Progenitor cell of endocrine pancreas (in vitro differentiated cells): ENCODE measurements around the gene SUGCT. TPM values are rescaled to one million over a fixed set of nuclear protein-coding genes. Genes with fewer than 3 reads are reported as not detected.

Source experiments
- DNase-seq: peaks from one replicate; pipeline ENCODE4 v3.0.0; 2021; ENCODE audit warnings: low spot score; ENCODE audit not compliant: unreplicated experiment
- H3K27ac Mint-ChIP-seq: 2 replicates; pipeline ENCODE4 v1.8.0; 2021; ENCODE audit warnings: mild to moderate bottlenecking, moderate library complexity, mixed read lengths
- H3K27me3 Mint-ChIP-seq: 2 replicates; pipeline ENCODE4 v1.8.0; 2021; ENCODE audit warnings: mixed read lengths
- H3K36me3 Mint-ChIP-seq: 2 replicates; pipeline ENCODE4 v1.8.0; 2022; ENCODE audit warnings: mixed read lengths; ENCODE audit not compliant: insufficient read depth
- H3K4me1 Mint-ChIP-seq: 2 replicates; pipeline ENCODE4 v1.8.0; 2021; ENCODE audit warnings: low read depth, mixed read lengths
- H3K4me3 Mint-ChIP-seq: 2 replicates; pipeline ENCODE4 v1.8.0; 2021; ENCODE audit warnings: low read depth, mild to moderate bottlenecking, moderate library complexity, mixed read lengths
- H3K9me3 Mint-ChIP-seq: 2 replicates; pipeline ENCODE4 v1.8.0; 2021; ENCODE audit warnings: low read depth, mixed read lengths
- CTCF ChIP-seq: fragments of 200-600 bp; sonication (generic); IDR thresholded peaks from one replicate; pipeline ENCODE4 v1.5.0; 2021; ENCODE audit warnings: antibody characterized with exemption, mild to moderate bottlenecking; ENCODE audit not compliant: unreplicated experiment
- total RNA-seq: library from RNA; stranded (reverse); gene quantifications from 2 replicates; pipeline ENCODE4 v1.2.1, GENCODE V29; 2021

Gene SUGCT
- total RNA-seq, 1 donor from 2014 or later = 6.2 TPM

- Mint-ChIP-seq H3K9me3 (peaks cover 4% of the 10 kb centered on the region), H3K4me1 (no peaks in the 10 kb centered on the region), H3K27ac (no peak overlapping the region), H3K4me3 (no peak overlapping the region), H3K36me3 (no peaks in the 10 kb centered on the region), H3K27me3 (no peaks in the 10 kb centered on the region)
- DNase-seq = no peak
- no peak for TF ChIP-seq CTCF
Measured at GRCh38 chr7:40490603-40490924, 355.8 kb downstream of the SUGCT start.

GRCh38 chr7:40492946-40493345, 358.1 kb downstream of the SUGCT start:
- no peak for DNase-seq
- Mint-ChIP-seq H3K4me3 (no peak overlapping the region), H3K27me3 (no peaks in the 10 kb centered on the region), H3K4me1 (peaks cover 6% of the 10 kb centered on the region), H3K9me3 (peaks cover 4% of the 10 kb centered on the region), H3K27ac (no peak overlapping the region), H3K36me3 (no peaks in the 10 kb centered on the region)
- TF ChIP-seq CTCF = no peak

GRCh38 chr7:40493609-40494051, 358.8 kb downstream of the SUGCT start:
- peaks cover 6% of the 10 kb centered on the region for H3K4me1 Mint-ChIP-seq
- H3K9me3 Mint-ChIP-seq = peaks cover 4% of the 10 kb centered on the region
- no peak for TF ChIP-seq CTCF
- no peaks in the 10 kb centered on the region for H3K36me3 Mint-ChIP-seq
- no peak overlapping the region for H3K27ac Mint-ChIP-seq
- no peaks in the 10 kb centered on the region for H3K27me3 Mint-ChIP-seq
- no peak for DNase-seq
- H3K4me3 Mint-ChIP-seq = no peak overlapping the region

- no peaks in the 10 kb centered on the region for H3K9me3 Mint-ChIP-seq
Measured at GRCh38 chr7:40498924-40499510, 364.2 kb downstream of the SUGCT start.

GRCh38 chr7:40499718-40500117, 364.9 kb downstream of the SUGCT start:
- H3K27me3 Mint-ChIP-seq = no peaks in the 10 kb centered on the region
- TF ChIP-seq CTCF = no peak
- H3K4me1 Mint-ChIP-seq = peaks cover 6% of the 10 kb centered on the region
- H3K4me3 Mint-ChIP-seq = no peak overlapping the region
- no peaks in the 10 kb centered on the region for H3K36me3 Mint-ChIP-seq
- H3K27ac Mint-ChIP-seq = no peak overlapping the region
- H3K9me3 Mint-ChIP-seq = no peaks in the 10 kb centered on the region
- DNase-seq = no peak

More at GRCh38 chr7:40498924-40499510, 364.2 kb downstream of the SUGCT start:
- Mint-ChIP-seq H3K27me3 (no peaks in the 10 kb centered on the region), H3K36me3 (no peaks in the 10 kb centered on the region), H3K4me3 (no peak overlapping the region), H3K27ac (no peak overlapping the region), H3K4me1 (peaks cover 6% of the 10 kb centered on the region)
- no peak for DNase-seq
- TF ChIP-seq CTCF = no peak
